ENCODE measurements around the gene LHPP.

GRCh38 chr10:124486635-124487034 is 25.0 kb downstream of the LHPP start:
- TF ChIP-seq CTCF (IDR thresholded peaks at IDR 0.05), result no peak
- TF ChIP-seq POLR2A (IDR thresholded peaks at IDR 0.05), result no peak

Measured in Peyer's patch (tissue), 4 donors.